ENCODE measurements around the gene DSCAML1. TPM values are rescaled to one million over a fixed set of nuclear protein-coding genes. Genes with fewer than 3 reads are reported as not detected.

The DSCAML1 gene
- total RNA-seq, 1 donor from 2014 or later = 4.0 TPM

DNA sequence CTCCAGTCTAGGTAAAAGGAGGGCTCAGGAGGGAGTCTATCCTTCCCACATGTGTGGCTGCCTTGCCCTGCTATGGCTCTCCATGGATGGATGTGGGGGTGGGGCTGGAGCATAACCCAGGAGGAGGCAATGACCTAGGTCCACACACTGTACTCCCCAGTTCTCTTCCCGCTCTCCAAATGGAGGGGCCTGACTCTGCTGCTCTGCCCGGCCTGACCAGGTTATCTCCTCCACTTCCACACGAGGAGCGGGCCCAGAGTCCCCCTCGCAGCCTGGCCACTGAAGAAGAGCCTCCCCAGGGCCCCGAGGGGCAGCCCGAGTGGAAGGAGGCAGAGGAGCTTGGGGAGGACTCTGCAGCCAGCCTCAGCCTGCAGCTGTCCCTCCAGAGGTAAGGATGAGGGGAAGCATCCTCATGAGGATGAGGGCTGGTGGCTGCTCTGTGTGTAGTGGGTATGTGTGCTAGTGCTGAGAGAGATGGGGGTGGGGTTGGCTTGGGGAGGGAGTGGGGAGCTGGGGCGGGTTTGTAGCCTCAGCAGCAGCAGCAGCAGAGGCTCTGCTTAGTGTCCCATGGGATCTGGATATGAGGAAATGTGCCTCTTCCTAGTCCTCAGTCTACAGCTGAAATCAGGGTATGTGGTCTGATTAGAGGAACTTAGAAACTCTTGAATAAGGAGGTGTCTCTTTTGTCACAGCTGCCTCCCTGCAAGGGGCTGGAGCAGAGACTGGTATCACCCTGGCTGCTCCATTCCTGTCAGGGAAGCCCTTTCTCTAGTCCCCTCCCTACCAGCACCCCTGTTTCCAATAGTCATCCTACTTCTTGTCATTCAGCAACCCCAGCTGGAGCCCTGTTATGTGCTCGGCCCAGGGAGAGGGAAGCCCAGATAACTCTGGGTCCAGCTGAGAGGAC, 415.3 kb downstream of the DSCAML1 start:
- TF ChIP-seq, protein P1, sequence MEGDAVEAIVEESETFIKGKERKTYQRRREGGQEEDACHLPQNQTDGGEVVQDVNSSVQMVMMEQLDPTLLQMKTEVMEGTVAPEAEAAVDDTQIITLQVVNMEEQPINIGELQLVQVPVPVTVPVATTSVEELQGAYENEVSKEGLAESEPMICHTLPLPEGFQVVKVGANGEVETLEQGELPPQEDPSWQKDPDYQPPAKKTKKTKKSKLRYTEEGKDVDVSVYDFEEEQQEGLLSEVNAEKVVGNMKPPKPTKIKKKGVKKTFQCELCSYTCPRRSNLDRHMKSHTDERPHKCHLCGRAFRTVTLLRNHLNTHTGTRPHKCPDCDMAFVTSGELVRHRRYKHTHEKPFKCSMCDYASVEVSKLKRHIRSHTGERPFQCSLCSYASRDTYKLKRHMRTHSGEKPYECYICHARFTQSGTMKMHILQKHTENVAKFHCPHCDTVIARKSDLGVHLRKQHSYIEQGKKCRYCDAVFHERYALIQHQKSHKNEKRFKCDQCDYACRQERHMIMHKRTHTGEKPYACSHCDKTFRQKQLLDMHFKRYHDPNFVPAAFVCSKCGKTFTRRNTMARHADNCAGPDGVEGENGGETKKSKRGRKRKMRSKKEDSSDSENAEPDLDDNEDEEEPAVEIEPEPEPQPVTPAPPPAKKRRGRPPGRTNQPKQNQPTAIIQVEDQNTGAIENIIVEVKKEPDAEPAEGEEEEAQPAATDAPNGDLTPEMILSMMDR (conservative IDR thresholded peaks at IDR 0.05; ENCODE audit: low read depth, low read length) = no peak
- DNase-seq (ENCODE audit: low read depth) = no peak
- no peak overlapping the region for H3K4me3 ChIP-seq (ENCODE audit: low read depth, low read length)

DNA sequence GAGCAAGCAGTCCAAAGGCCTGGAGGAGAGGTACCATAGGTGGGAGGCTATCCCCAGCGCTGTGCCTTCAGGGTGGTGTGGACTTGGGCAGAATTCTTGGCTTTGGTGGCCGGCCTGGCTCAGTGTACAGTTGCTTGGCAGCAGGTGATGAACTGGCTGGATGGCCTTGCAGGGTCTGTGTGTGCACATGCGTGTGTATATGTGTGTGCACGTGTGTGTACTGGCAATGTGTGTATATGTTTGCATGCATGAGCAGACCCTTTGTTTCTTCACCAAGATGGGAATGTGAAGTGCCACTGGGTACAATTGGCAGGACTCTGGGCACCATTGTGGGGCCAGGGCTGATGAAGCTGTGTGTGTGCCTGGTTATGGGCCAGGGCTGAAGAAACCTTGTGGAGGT, 416.3 kb downstream of the DSCAML1 start:
- DNase-seq (ENCODE audit: low read depth) = no peak
- H3K4me3 ChIP-seq (ENCODE audit: low read depth, low read length) = no peak overlapping the region
- TF ChIP-seq, protein P1 (conservative IDR thresholded peaks at IDR 0.05; ENCODE audit: low read depth, low read length) = no peak

DNA sequence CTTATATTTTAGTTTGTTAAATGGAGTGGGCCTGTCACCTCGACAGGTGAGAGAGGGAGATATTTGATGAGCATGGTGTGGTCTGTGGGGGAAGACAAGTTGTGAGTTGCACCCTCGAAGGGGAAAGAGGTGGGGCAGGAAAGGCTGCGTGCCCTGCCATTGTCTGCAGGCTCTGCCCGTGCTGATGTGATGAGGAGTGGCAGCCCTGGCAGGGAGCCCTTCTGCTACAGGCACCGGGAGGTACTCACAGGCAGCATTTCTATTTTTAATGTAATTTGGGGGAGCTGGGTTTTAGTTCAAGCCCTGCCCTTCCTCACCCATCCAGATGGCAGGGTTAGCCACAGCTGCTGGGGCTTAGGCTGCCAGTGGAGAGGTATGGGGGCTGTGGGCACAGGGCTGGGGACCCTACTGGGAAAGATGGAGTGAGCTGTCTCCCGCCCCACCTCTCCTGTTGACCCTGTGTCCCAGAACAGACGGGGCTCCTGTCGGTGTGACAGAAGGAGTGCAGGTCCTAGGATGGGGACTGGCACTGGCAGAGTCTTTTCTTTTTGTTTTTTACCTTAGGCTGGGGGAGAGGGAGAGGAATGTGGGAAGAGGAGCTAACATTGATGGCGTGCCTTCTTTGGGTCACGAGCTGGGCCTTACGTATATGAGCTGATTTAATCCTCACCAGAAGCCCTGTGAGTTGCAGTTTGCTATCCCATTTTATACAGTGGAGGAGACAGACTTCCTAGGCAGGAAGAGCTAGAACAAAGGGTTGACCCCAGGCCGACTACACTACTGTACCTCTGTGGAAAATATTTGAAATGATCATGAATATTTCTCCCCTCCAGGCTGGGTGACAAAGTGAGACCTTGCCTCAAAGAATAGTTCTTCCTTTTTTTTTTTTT, 417.8 kb downstream of the DSCAML1 start:
- H3K4me3 ChIP-seq (ENCODE audit: low read depth, low read length) = no peak overlapping the region
- TF ChIP-seq, protein P1 (conservative IDR thresholded peaks at IDR 0.05; ENCODE audit: low read depth, low read length) = no peak
- DNase-seq (ENCODE audit: low read depth) = no peak

Other genes starting within 250 kb of the DSCAML1 start
- gene FXYD2, start 27.5 kb upstream of the DSCAML1 start, total RNA-seq = 109 and 286 TPM in 2 replicates
- 23.9 and 71.2 TPM in 2 replicates for gene FXYD6, start 79.4 kb upstream of the DSCAML1 start, total RNA-seq
- gene TMPRSS13, start 132.2 kb upstream of the DSCAML1 start, total RNA-seq = 0.51 and 0.63 TPM in 2 replicates
- gene IL10RA, start 189.2 kb upstream of the DSCAML1 start, total RNA-seq = 0.46 and 0.87 TPM in 2 replicates